ENCODE results near the gene CDH6.

GRCh38 chr5:31335456-31335855, 142.0 kb downstream of the CDH6 start:
- TF ChIP-seq CTCF (IDR thresholded peaks at IDR 0.05; ENCODE audit: insufficient read depth, low read depth, low read length) = no peak
- no peak for TF ChIP-seq EZH2 (IDR thresholded peaks at IDR 0.05; ENCODE audit: insufficient read depth, low read length)
